Measurements from ENCODE around the gene TEX26.

TEX26 gene

GRCh38 chr13:30932481-30933353 is at the start of gene TEX26:
TEX26 (plus strand) TSS chr13:30932656; CDS start chr13:30932716, 60 bp downstream.
- DNase-seq (ENCODE audit: low spot score), result no peak

- DNase-seq (ENCODE audit: low spot score), result no peak
Measured at GRCh38 chr13:30882996-30883766, 49.3 kb upstream of the TEX26 start.

GRCh38 chr13:30884543-30884942 is 47.9 kb upstream of the TEX26 start:
- DNase-seq (ENCODE audit: low spot score), result no peak

GRCh38 chr13:30889196-30889690 is 43.2 kb upstream of the TEX26 start:
- no peak for DNase-seq (ENCODE audit: low spot score)

GRCh38 chr13:30892966-30893365 is 39.5 kb upstream of the TEX26 start:
- DNase-seq (ENCODE audit: low spot score), result peak; percentile 41

GRCh38 chr13:30895773-30896172 is 36.7 kb upstream of the TEX26 start:
- DNase-seq (ENCODE audit: low spot score), result peak; percentile 88

- no peak for DNase-seq (ENCODE audit: low spot score)
Measured at GRCh38 chr13:30898070-30898469, 34.4 kb upstream of the TEX26 start.

GRCh38 chr13:30898678-30899241 is 33.7 kb upstream of the TEX26 start:
- DNase-seq (ENCODE audit: low spot score), result peak; percentile 68

GRCh38 chr13:30900436-30900835 is 32.0 kb upstream of the TEX26 start:
- no peak for DNase-seq (ENCODE audit: low spot score)

- no peak for DNase-seq (ENCODE audit: low spot score)
Measured at GRCh38 chr13:30900952-30901749, 31.3 kb upstream of the TEX26 start.

GRCh38 chr13:30904043-30904442 is 28.4 kb upstream of the TEX26 start:
- no peak for DNase-seq (ENCODE audit: low spot score)

- peak; percentile 76 for DNase-seq (ENCODE audit: low spot score)
Measured at GRCh38 chr13:30905932-30906383, 26.5 kb upstream of the TEX26 start, which contains the start of gene MEDAG. MEDAG (plus strand) TSS chr13:30906271; CDS start chr13:30906516, 245 bp downstream.

- peak; percentile 40 for DNase-seq (ENCODE audit: low spot score)
Measured at GRCh38 chr13:30906411-30907051, 25.9 kb upstream of the TEX26 start.

- DNase-seq (ENCODE audit: low spot score), result peak; percentile 39
Measured at GRCh38 chr13:30907121-30907861, 25.2 kb upstream of the TEX26 start.

- DNase-seq (ENCODE audit: low spot score), result peak; percentile 55
Measured at GRCh38 chr13:30908416-30908980, 24.0 kb upstream of the TEX26 start.

GRCh38 chr13:30910676-30911075 is 21.8 kb upstream of the TEX26 start:
- no peak for DNase-seq (ENCODE audit: low spot score)

GRCh38 chr13:30915691-30916541 is 16.5 kb upstream of the TEX26 start:
- no peak for DNase-seq (ENCODE audit: low spot score)

- DNase-seq (ENCODE audit: low spot score), result no peak
Measured at GRCh38 chr13:30916991-30917390, 15.5 kb upstream of the TEX26 start.

Data from GM03348 (cell line).